NT2/D1 (cell line): ENCODE data around the gene TTL.

ENCODE experiments used
- SUZ12 ChIP-seq: IDR thresholded peaks from 2 replicates; pipeline ENCODE4 v1.6.1; 2011; ENCODE audit not compliant: insufficient read length, insufficient read depth; ENCODE audit errors: extremely low read depth
- YY1 ChIP-seq: IDR thresholded peaks from 2 replicates; pipeline ENCODE4 v1.6.1; 2011; ENCODE audit not compliant: insufficient read length, insufficient read depth
- ZNF274 ChIP-seq: IDR thresholded peaks from 2 replicates; pipeline ENCODE4 v1.6.1; 2011; ENCODE audit warnings: mild to moderate bottlenecking, low read depth, low read length

DNA sequence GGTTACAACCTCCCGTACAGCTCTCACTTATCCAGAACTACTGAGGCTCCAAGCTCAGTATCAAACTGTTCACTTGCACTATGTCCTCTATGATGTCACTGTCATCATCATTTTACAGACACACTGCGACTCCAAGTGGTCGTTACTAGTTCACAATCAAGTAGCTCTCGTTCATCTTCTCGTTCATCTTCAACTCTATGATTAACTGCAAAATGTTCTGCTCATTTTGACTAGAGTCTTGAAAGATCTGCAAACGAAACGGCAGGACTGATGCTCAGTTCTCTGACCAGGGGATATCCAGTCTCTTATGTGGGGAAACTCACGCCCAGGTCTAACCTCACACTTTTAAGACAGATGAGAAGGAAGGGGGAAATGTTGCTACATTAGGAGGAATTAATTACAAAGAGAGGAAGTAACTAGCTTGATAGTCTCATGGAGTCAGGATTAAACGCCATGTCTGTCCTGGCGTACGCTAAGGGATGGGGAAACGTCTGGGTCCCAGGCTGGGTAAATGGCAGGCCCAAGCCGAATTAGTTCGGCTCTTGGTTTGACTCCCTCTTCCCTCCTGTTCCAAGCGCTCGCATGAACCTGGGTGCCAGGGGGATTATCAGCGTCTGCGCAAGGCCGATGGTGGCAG, 101.7 kb downstream of the TTL start:
- TF ChIP-seq YY1: no peak
- no peak for TF ChIP-seq ZNF274
- TF ChIP-seq SUZ12: no peak
